ENCODE measurements around the gene TRIML1.

DNA sequence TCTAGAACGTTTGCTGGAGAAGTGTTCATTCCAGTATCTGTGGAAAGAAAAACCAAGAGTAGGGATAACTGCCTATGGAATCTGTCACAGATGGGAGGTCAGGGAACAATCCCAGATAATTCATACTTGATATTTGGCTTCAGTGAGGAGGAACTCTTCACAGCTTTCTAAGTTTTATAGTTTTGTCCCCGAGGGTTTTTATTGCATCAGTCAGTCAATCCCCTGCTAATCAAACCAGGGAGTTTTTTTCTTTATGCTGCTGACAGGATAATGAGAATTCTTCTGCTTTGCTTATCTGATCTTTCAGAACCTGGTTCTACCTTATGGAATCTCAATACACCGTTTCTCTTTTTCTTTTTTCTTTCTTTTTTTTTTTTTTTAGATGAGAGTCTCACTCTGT is 29.2 kb upstream of the TRIML1 start:
- TF ChIP-seq, protein P1, sequence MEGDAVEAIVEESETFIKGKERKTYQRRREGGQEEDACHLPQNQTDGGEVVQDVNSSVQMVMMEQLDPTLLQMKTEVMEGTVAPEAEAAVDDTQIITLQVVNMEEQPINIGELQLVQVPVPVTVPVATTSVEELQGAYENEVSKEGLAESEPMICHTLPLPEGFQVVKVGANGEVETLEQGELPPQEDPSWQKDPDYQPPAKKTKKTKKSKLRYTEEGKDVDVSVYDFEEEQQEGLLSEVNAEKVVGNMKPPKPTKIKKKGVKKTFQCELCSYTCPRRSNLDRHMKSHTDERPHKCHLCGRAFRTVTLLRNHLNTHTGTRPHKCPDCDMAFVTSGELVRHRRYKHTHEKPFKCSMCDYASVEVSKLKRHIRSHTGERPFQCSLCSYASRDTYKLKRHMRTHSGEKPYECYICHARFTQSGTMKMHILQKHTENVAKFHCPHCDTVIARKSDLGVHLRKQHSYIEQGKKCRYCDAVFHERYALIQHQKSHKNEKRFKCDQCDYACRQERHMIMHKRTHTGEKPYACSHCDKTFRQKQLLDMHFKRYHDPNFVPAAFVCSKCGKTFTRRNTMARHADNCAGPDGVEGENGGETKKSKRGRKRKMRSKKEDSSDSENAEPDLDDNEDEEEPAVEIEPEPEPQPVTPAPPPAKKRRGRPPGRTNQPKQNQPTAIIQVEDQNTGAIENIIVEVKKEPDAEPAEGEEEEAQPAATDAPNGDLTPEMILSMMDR (IDR thresholded peaks at IDR 0.05): no peak
- no peak for TF ChIP-seq POLR2A (IDR thresholded peaks at IDR 0.05)

Data from adrenal gland (tissue), 5 donors.